Measurements from ENCODE around the gene GALNT12. TPM values are rescaled to one million over a fixed set of nuclear protein-coding genes. Genes with fewer than 3 reads are reported as not detected.

Gene GALNT12, protein sequence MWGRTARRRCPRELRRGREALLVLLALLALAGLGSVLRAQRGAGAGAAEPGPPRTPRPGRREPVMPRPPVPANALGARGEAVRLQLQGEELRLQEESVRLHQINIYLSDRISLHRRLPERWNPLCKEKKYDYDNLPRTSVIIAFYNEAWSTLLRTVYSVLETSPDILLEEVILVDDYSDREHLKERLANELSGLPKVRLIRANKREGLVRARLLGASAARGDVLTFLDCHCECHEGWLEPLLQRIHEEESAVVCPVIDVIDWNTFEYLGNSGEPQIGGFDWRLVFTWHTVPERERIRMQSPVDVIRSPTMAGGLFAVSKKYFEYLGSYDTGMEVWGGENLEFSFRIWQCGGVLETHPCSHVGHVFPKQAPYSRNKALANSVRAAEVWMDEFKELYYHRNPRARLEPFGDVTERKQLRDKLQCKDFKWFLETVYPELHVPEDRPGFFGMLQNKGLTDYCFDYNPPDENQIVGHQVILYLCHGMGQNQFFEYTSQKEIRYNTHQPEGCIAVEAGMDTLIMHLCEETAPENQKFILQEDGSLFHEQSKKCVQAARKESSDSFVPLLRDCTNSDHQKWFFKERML
- 10 to 100 TPM; 18.9 to 58.6 (median 36.5) TPM for total RNA-seq

DNA sequence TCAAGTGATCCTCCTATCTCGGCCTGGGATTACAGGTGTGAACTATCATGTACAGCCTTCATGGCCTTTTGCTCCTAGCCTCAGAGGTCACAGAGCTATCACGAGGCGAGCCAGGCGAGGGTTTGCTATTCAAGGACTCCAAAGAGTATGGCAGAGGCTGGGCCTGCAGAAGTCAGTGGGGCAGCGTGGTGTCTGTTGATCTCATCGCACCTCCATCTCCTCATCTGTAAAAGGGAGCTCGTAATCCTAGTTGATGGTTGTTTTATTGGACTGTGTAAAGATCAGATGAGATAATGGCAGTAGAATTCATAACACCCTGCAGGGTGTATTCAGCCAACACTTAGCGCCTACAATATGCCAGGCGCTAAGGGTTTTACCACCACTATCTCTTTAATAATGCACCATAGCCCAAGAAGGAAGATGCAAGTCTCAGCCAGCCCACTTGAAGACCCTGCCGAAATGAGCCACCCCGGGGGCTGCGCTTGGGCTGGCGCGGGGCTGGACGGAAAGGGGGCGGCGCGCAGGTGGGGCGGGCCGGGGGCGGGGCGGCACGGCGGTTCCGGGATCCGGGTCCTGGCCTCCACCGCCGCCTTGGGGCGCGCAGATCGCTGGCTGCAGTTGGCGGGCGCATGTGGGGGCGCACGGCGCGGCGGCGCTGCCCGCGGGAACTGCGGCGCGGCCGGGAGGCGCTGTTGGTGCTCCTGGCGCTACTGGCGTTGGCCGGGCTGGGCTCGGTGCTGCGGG is at the start of gene GALNT12:
TSS of gene GALNT12 (plus strand) at position 601 of the 744 bp plus-strand sequence. CDS start at position 630, 29 bp downstream.
- intact Hi-C loops (cut with DNase I): no loop called here
- peak; percentile 31 to 76 for TF ChIP-seq POLR2A (IDR thresholded peaks at IDR 0.05)
- TF ChIP-seq, protein P1, sequence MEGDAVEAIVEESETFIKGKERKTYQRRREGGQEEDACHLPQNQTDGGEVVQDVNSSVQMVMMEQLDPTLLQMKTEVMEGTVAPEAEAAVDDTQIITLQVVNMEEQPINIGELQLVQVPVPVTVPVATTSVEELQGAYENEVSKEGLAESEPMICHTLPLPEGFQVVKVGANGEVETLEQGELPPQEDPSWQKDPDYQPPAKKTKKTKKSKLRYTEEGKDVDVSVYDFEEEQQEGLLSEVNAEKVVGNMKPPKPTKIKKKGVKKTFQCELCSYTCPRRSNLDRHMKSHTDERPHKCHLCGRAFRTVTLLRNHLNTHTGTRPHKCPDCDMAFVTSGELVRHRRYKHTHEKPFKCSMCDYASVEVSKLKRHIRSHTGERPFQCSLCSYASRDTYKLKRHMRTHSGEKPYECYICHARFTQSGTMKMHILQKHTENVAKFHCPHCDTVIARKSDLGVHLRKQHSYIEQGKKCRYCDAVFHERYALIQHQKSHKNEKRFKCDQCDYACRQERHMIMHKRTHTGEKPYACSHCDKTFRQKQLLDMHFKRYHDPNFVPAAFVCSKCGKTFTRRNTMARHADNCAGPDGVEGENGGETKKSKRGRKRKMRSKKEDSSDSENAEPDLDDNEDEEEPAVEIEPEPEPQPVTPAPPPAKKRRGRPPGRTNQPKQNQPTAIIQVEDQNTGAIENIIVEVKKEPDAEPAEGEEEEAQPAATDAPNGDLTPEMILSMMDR (IDR thresholded peaks at IDR 0.05): peak in 1 of 6 experiments; percentile 11

DNA sequence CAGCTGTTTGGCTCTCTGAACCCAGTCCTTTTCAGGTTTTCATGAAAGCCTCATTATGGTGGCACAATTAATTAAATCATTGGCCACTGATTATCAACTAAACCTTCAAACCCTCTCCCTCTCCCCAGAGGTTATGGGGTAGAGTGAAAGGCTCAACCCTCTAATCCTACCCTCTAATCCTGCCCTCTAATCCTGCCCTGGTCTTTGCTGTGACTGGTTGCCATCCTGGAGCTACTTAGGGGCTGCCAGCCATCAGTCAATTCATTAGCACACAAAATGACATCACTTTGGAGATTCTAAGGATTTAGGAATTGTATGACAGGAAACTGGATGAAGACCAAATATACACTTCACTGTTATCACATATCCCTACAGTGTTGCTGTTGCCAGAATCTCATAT is 47.2 kb upstream of the GALNT12 start:
- H3K4me3 ChIP-seq (replicated peaks in 1 of 3): no peak overlapping the region
- no peak for TF ChIP-seq POLR2A (IDR thresholded peaks at IDR 0.05)
- TF ChIP-seq, protein P1 (IDR thresholded peaks at IDR 0.05): no peak
- H3K36me3 ChIP-seq: peaks cover 0 to 15% of the 10 kb centered on the region in 2 donors
- H3K9me3 ChIP-seq: no peaks in the 10 kb centered on the region
- no peaks in the 10 kb centered on the region for H3K4me1 ChIP-seq
- H3K27me3 ChIP-seq: no peaks in the 10 kb centered on the region
- H3K27ac ChIP-seq: no peak overlapping the region
- intact Hi-C loops (cut with DNase I): no loop called here
- no peak for DNase-seq

More for the DNA sequence above, at the start of gene GALNT12:
- Histone ChIP-seq H3K27me3 (no peaks in the 10 kb centered on the region), H3K27ac (peak within 1 kb of the TSS; percentile 61 to 86 (median 66)), H3K4me1 (peaks cover 23 to 24% of the 10 kb centered on the region in 2 donors), H3K36me3 (no peaks in the 10 kb centered on the region), H3K4me3 (replicated peaks in 1 of 3) (peak within 1 kb of the TSS in 2 of 3 donors; percentile 43 to 56), H3K9me3 (no peaks in the 10 kb centered on the region)
- peak; percentile 58 to 60 for DNase-seq
- 53 to 58% methylated on average over 9 of the region's 51 CpGs for WGBS, 2 donors

DNA sequence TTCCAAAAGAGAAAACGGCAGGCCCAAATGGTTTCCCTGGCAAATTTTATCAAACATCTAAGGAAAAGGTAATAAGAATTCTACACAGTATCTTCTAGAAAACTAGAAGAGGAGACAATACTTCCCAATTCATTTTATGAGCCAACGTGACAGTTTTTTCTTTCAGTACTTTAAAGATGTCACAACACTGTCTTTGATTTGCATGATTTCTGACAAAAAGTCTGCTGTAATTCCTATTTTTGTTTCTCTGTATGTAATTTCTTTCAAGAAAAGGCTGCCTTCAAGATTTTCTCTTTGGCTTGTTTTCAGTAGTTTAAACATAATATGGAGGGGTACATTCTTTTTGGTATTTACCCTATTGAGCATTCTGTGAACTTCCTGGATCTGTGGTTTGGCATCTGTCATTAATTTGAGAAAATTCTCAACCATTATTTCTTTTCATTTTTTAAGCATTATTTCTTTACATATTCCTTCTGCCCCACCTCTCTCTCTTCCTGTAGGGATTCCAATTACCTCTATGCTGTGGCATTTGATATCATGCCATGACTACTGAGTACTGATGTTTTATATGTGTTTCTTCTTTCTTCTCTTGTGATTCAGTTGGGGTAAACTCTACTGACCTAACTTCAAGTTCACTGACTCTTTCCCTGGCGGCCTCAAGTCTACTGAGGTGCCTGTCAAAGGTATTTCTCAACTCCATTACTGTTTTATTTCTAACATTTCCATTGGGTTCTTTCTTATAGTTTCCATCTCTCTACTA is 43.3 kb upstream of the GALNT12 start:
- no peaks in the 10 kb centered on the region for H3K4me1 ChIP-seq
- 97 to 98% methylated on average over 3 of the region's 3 CpGs for WGBS, 2 donors
- TF ChIP-seq, protein P1 (IDR thresholded peaks at IDR 0.05): no peak
- TF ChIP-seq POLR2A (IDR thresholded peaks at IDR 0.05): no peak

DNA sequence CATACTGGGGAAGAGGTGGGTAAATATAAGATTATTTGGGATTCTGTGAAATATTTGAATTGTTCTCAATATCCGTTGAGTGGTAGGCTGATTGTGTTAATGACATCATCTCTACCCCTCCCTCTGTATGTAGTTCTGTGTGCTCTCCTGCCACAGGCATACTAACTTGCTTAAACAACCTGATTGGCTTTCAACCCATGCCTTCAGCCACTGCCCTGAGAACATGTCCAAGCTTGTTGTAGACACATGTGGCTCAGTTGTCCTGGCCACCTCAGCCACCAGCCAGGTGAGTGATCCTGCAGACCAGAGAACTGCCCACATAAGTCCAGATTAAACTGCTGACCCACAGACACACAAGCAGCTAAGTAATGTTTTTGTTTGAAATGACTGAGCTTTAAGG is 42.2 kb upstream of the GALNT12 start:
- H3K36me3 ChIP-seq: peaks cover 18 to 19% of the 10 kb centered on the region in 2 donors

More for the DNA sequence above, 43.3 kb upstream of the GALNT12 start:
- H3K4me3 ChIP-seq (replicated peaks in 1 of 3): no peak overlapping the region
- intact Hi-C loops (cut with DNase I): no loop called here
- peaks cover 8 to 19% of the 10 kb centered on the region in 2 donors for H3K36me3 ChIP-seq
- no peaks in the 10 kb centered on the region for H3K27me3 ChIP-seq
- no peak for DNase-seq
- no peaks in the 10 kb centered on the region for H3K9me3 ChIP-seq
- H3K27ac ChIP-seq: no peak overlapping the region

More for the DNA sequence above, 42.2 kb upstream of the GALNT12 start:
- no peak overlapping the region for H3K4me3 ChIP-seq (replicated peaks in 1 of 3)
- H3K4me1 ChIP-seq: no peaks in the 10 kb centered on the region
- no peaks in the 10 kb centered on the region for H3K9me3 ChIP-seq
- H3K27me3 ChIP-seq: no peaks in the 10 kb centered on the region
- WGBS, 2 donors: 71 to 100% methylated on average over 1 of the region's 1 CpG
- no peak for DNase-seq
- intact Hi-C loops (cut with DNase I): no loop called here
- TF ChIP-seq, protein P1 (IDR thresholded peaks at IDR 0.05): no peak
- no peak for TF ChIP-seq POLR2A (IDR thresholded peaks at IDR 0.05)
- H3K27ac ChIP-seq: no peak overlapping the region

Data from thyroid gland (tissue), 4 donors.